ENCODE data around the gene BST2. TPM values are rescaled to one million over a fixed set of nuclear protein-coding genes. Genes with fewer than 3 reads are reported as not detected.

The BST2 gene
- 0.92 and 4.5 TPM in 2 replicates for total RNA-seq

GRCh38 chr19:17405250-17406045 is at the start of gene BST2:
BST2 (minus strand) TSS chr19:17405630; CDS start chr19:17405575, 55 bp downstream.

DNA sequence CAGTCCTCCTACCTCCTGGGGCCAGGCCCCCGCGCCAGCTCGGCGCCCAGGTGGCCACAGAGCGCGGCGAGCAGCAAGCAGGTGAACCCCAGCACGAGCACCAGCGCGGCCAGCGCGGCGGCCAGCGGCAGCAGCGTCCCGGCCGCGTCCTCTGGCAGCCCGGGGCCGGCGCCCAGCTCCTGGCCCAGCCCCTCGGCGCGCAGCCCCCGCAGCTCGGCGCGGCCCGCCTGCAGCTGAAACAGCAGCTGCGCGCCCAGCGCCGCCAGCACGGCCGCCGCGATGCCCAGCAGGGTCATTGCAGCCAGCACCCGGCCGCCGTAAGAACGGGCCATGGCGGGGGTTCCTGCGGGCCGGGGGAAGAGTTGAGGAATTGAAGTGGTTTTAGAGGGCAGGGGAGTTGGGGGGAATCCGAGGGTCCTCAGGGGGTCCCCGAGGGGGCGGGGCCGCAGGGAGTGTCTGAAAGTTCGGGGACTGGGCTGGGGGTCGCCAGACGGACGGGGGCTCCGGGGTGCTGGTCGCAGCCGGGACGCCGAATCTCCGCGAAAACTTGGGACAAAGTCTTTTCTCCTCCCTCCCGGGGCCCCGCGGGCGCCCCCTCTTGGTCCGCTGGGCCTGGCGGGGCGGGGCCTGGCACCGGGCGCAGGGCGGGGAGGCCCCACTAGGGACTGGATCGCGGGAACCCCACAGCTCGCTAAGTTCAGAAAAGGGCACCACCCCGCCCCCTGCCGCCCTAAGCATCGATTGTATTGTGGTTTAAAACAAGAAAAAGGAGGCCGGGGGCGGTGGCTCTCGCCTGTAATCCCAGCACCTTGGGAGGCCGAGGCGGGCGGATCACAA is 42.9 kb upstream of the BST2 start, which contains the start of gene TMEM221:
Gene TMEM221 (minus strand): TSS at position 538 of the 837 bp plus-strand sequence. CDS start 206 bp downstream, at position 332.

DNA sequence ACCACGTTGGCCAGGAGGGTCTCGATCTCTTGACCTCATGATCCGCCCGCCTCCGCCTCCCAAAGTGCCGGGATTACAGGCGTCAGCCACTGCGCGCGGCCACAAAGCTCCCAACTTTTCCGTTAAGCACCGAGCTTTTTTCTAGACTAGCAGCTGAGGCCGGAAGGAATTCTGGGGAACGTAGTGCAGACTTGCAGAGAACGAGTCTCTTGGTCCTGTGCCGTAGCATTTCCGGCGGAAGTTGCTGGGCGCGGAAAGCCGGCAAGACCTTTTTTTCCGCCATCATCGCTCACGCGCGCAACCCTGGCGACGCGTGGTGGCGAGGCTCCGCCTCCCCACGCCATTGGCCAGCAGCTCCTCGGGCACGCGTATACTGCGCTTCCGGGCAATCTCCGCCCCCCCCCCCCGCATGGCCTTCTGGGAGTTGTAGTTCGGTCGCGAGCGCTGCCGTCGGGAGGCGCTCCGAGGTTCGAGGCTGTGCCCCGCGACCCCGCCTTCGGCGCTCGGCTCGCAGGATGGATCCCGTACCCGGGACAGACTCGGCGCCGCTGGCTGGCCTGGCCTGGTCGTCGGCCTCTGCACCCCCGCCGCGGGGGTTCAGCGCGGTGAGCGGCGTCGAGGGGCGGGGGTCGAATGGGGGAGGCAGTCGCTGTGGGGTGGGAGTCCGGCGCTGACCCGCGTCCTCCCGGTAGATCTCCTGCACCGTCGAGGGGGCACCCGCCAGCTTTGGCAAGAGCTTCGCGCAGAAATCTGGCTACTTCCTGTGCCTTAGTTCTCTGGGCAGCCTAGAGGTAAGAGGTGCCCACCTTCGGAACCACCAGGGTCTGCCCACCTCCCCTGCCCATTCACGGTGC is 14.4 kb upstream of the BST2 start, which contains the start of gene MVB12A:
Gene MVB12A (plus strand): TSS at position 427 of the 854 bp plus-strand sequence. CDS start 89 bp downstream, at position 516.

GRCh38 chr19:17393914-17394313 is 11.5 kb downstream of the BST2 start, which contains the start of gene CCDC194:
CCDC194 (minus strand) TSS chr19:17394196; CDS start chr19:17394158, 38 bp downstream.

DNA sequence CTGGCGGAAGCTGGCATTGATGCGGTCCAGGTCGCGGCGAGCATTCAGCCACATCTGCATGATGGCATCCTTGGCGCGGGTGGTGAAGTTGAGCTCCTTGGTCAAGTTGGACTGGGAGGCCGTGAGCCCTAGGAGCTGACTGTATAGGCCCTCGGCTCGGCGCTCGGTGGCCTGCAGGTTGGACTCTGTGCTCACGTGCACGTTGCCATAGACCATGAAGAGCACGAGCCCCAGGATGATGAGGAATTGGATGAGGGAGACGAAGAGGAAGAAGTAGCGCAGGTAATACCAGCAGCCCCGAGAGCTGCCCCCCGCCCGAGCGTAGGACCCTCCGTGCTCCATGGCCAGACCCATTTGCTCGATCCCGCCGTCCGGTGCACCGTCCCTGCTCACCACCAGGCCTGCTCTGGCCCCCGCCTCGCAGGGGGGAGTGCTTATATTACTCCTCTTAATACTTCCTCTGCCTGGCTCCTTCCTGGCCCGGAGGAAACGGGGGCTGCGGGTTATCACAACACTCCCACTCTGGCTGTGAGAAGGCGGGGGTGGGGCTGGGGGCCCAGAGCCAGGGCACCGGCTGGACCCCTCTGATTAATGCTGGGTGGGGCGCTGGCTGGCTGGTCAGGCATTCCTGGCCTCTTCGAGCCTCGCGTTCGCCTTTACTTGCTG is 28.4 kb downstream of the BST2 start, which contains the start of gene PLVAP:
Gene PLVAP (minus strand): TSS at position 408 of the 666 bp plus-strand sequence. CDS start 54 bp downstream, at position 354.

Other genes starting within 250 kb of the BST2 start
- gene USE1, start 190.3 kb downstream of the BST2 start, total RNA-seq, result 16.6 and 19.0 TPM in 2 replicates
- 4.3 and 5.3 TPM in 2 replicates for gene OCEL1, start 179.4 kb downstream of the BST2 start, total RNA-seq
- 44.4 and 54.9 TPM in 2 replicates for gene NR2F6, start 159.7 kb downstream of the BST2 start, total RNA-seq
- 0.05 TPM in 1 of 2 replicates, not detected in the other for gene USHBP1, start 140.9 kb downstream of the BST2 start, total RNA-seq
- 75.2 and 78.1 TPM in 2 replicates for gene BABAM1, start 138.2 kb downstream of the BST2 start, total RNA-seq
- 0.51 and 0.59 TPM in 2 replicates for gene ANKLE1, start 123.7 kb downstream of the BST2 start, total RNA-seq
- 11.6 and 14.0 TPM in 2 replicates for gene ABHD8, start 102.2 kb downstream of the BST2 start, total RNA-seq
- 21.4 and 23.2 TPM in 2 replicates for gene MRPL34, start 99.8 kb downstream of the BST2 start, total RNA-seq
- 27.3 and 37.1 TPM in 2 replicates for gene DDA1, start 96.1 kb downstream of the BST2 start, total RNA-seq
- gene ANO8, start 70.8 kb downstream of the BST2 start, total RNA-seq, result 4.5 and 7.6 TPM in 2 replicates
- gene GTPBP3, start 68.1 kb downstream of the BST2 start, total RNA-seq, result 17.2 and 17.4 TPM in 2 replicates
- gene PLVAP, start 28.3 kb downstream of the BST2 start, total RNA-seq, result not detected in 2 replicates
- not detected in 2 replicates for gene CCDC194, start 11.4 kb downstream of the BST2 start, total RNA-seq
- 32.3 and 41.0 TPM in 2 replicates for gene MVB12A, start 14.4 kb upstream of the BST2 start, total RNA-seq
- gene TMEM221, start 43.0 kb upstream of the BST2 start, total RNA-seq, result under 0.01 TPM in 1 of 2 replicates, not detected in the other
- not detected in 2 replicates for gene NXNL1, start 55.3 kb upstream of the BST2 start, total RNA-seq
- 17.4 and 17.8 TPM in 2 replicates for gene SLC27A1, start 64.9 kb upstream of the BST2 start, total RNA-seq
- gene PGLS, start 106.0 kb upstream of the BST2 start, total RNA-seq, result 55.5 and 55.7 TPM in 2 replicates
- gene COLGALT1, start 150.0 kb upstream of the BST2 start, total RNA-seq, result 140 and 222 TPM in 2 replicates